DOHH2 (cell line): ENCODE results near the gene DIP2B.

Experiments
- EZH2phosphoT487 ChIP-seq: fragments of 200-600 bp; sonication (generic); IDR thresholded peaks from 2 replicates; pipeline ENCODE4 v1.6.1; 2017; ENCODE audit warnings: borderline replicate concordance, mild to moderate bottlenecking, antibody characterized with exemption, low read length, moderate library complexity, mixed read lengths
- TF ChIP-seq, protein P1 (sequence below): fragments of 200-600 bp; sonication (generic); IDR thresholded peaks from one replicate; pipeline ENCODE4 v1.5.1; 2014; ENCODE audit warnings: antibody characterized with exemption, mild to moderate bottlenecking, low read depth, low read length; ENCODE audit not compliant: poor library complexity, severe bottlenecking

DNA sequence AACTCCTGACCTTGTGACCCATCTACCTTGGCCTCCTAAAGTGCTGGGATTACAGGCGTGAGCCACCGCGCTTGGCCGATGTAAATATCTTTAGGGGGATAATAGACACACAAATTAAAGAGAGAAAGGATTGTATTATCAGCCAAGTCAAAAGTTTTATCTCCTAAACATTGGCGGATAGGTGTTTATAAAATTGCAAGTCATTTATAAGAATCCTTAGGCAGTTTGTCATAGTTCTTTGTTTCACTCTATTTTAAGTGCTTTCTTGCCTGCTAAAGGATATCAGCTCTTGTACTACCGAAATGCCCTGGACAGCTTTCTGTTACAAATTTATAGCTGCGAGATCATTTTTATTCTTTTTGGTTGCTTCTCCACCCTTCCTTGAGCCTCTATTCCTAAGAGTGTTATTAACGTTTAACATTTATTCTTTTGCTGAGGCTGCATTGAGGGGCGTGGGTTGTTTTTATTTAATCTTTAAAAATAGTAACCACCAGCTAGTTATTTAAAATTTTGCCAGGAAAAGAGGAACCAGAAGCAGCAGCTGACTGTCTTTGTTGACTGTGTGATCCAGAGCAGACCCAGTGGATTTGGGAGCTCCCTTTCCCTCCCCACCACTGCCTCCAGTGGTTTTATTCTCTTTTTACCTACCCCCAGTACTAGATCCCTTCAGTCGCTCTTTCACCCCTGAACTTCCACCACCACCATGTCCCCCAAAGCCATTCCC lies 106.4 kb downstream of the DIP2B start:
- TF ChIP-seq, protein P1, sequence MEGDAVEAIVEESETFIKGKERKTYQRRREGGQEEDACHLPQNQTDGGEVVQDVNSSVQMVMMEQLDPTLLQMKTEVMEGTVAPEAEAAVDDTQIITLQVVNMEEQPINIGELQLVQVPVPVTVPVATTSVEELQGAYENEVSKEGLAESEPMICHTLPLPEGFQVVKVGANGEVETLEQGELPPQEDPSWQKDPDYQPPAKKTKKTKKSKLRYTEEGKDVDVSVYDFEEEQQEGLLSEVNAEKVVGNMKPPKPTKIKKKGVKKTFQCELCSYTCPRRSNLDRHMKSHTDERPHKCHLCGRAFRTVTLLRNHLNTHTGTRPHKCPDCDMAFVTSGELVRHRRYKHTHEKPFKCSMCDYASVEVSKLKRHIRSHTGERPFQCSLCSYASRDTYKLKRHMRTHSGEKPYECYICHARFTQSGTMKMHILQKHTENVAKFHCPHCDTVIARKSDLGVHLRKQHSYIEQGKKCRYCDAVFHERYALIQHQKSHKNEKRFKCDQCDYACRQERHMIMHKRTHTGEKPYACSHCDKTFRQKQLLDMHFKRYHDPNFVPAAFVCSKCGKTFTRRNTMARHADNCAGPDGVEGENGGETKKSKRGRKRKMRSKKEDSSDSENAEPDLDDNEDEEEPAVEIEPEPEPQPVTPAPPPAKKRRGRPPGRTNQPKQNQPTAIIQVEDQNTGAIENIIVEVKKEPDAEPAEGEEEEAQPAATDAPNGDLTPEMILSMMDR = no peak
- no peak for TF ChIP-seq EZH2phosphoT487
